IPS-18a (cell line): ENCODE data around the gene USP17L11.
"Not testable (repeated sequence)": the region's sequence is repeated elsewhere in the genome, so short reads cannot be mapped to it uniquely, and the experiment has no call there.

ENCODE experiments used
- H3K27ac ChIP-seq: one replicate; pipeline ENCODE4 v1.5.1; 2013; ENCODE audit warnings: low read length
- H3K27me3 ChIP-seq: one replicate; pipeline ENCODE4 v1.6.1; 2013; ENCODE audit warnings: mild to moderate bottlenecking, low read length; ENCODE audit not compliant: control insufficient read depth, insufficient read depth
- H3K36me3 ChIP-seq: one replicate; pipeline ENCODE4 v1.6.1; 2013; ENCODE audit warnings: low read depth, low read length; ENCODE audit not compliant: control insufficient read depth
- H3K4me1 ChIP-seq: one replicate; pipeline ENCODE4 v1.6.1; 2013; ENCODE audit warnings: low read depth, low read length; ENCODE audit not compliant: control insufficient read depth
- H3K4me3 ChIP-seq: one replicate; pipeline ENCODE4 v1.5.1; 2013; ENCODE audit warnings: low read length
- H3K9ac ChIP-seq: one replicate; pipeline ENCODE4 v1.6.1; 2013; ENCODE audit warnings: mild to moderate bottlenecking, low read length, moderate library complexity
- H3K9me3 ChIP-seq: one replicate; pipeline ENCODE4 v1.6.1; 2013; ENCODE audit warnings: low read depth, low read length; ENCODE audit not compliant: control insufficient read depth

Gene USP17L11

DNA sequence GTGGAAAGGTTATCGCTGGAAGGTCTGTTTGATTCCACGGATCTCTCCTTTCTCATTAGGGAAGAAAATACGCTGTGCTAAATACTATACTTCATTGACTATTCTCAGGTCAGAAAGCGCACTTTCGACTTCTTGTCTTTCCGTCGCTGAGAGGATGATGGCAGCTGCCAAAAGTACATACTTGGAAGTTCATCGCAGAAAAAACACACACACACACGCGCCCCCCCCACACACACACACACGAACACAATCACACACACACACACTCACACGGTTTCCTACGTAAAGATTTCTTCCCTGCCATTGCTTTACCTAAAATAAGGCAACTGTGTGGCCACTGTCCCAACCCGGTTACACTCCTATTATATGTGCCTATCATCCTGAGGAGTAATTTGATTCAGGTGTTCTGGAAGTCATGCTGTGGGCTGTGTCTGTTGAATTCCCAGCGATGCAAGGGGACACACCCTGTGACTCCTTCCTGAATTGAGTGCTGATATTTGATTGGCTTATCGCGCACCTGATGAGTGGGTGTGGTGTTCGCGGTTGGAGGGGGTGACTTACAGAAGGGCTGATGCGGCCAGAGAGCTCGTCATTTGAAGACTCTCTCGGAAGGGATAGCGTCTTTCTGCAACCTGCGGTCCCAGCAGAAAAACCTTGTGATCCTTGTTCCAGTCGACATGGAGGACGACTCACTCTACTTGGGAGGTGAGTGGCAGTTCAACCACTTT, 32.9 kb downstream of the USP17L11 start, which contains the start of gene USP17L18:
Gene USP17L18, plus strand, starts transcription at position 678 of the 728 bp plus-strand sequence. Its CDS starts 0 bp downstream, at position 678.
- H3K4me3 ChIP-seq, H3K4me1 ChIP-seq, H3K36me3 ChIP-seq, H3K9ac ChIP-seq, H3K9me3 ChIP-seq, H3K27me3 ChIP-seq, H3K27ac ChIP-seq: not testable (repeated sequence)

DNA sequence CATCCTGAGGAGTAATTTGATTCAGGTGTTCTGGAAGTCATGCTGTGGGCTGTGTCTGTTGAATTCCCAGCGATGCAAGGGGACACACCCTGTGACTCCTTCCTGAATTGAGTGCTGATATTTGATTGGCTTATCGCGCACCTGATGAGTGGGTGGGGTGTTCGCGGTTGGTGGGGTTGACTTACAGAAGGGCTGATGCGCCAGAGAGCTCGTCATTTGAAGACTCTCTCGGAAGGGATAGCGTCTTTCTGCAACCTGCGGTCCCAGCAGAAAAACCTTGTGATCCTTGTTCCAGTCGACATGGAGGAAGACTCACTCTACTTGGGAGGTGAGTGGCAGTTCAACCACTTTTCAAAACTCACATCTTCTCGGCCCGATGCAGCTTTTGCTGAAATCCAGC, 37.9 kb downstream of the USP17L11 start, which contains the start of gene USP17L19:
Gene USP17L19, plus strand, starts transcription at position 301 of the 400 bp plus-strand sequence. Its CDS starts 0 bp downstream, at position 301.
- not testable (repeated sequence) for H3K4me3 ChIP-seq

GRCh38 chr4:9257824-9258223, 42.6 kb downstream of the USP17L11 start, which contains the start of gene USP17L20:
Gene USP17L20 (plus strand): TSS chr4:9258124. CDS start chr4:9258124, 0 bp downstream.
- H3K27me3 ChIP-seq, H3K4me3 ChIP-seq, H3K4me1 ChIP-seq, H3K36me3 ChIP-seq, H3K9ac ChIP-seq, H3K27ac ChIP-seq, H3K9me3 ChIP-seq: not testable (repeated sequence)

More for the DNA sequence above, 37.9 kb downstream of the USP17L11 start, which contains the start of gene USP17L19:
- not testable (repeated sequence) for H3K27me3 ChIP-seq, H3K36me3 ChIP-seq, H3K9me3 ChIP-seq, H3K4me1 ChIP-seq, H3K9ac ChIP-seq, H3K27ac ChIP-seq

DNA sequence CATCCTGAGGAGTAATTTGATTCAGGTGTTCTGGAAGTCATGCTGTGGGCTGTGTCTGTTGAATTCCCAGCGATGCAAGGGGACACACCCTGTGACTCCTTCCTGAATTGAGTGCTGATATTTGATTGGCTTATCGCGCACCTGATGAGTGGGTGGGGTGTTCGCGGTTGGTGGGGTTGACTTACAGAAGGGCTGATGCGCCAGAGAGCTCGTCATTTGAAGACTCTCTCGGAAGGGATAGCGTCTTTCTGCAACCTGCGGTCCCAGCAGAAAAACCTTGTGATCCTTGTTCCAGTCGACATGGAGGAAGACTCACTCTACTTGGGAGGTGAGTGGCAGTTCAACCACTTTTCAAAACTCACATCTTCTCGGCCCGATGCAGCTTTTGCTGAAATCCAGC, 47.4 kb downstream of the USP17L11 start, which contains the start of gene USP17L21:
Gene USP17L21, plus strand, starts transcription at position 301 of the 400 bp plus-strand sequence. Its CDS starts 0 bp downstream, at position 301.
- not testable (repeated sequence) for H3K36me3 ChIP-seq, H3K9me3 ChIP-seq, H3K9ac ChIP-seq, H3K4me3 ChIP-seq, H3K4me1 ChIP-seq, H3K27me3 ChIP-seq, H3K27ac ChIP-seq
